A673 (cell line): Measurements from ENCODE around the gene LPAR2.

Source experiments
- EZH2 ChIP-seq: fragments of 200-600 bp; sonication (generic); IDR thresholded peaks from 2 replicates; pipeline ENCODE4 v1.6.1; 2017; ENCODE audit warnings: borderline replicate concordance, low read depth, mild to moderate bottlenecking, mixed read lengths, antibody characterized with exemption, low read length; ENCODE audit not compliant: poor library complexity, severe bottlenecking
- TF ChIP-seq, protein P1 (sequence below): fragments of 300-800, 200-600 bp; sonication (generic); conservative IDR thresholded peaks from 2 replicates; pipeline ENCODE4 v1.5.1; 2017; ENCODE audit warnings: low read depth, mild to moderate bottlenecking, antibody characterized with exemption, low read length, moderate library complexity, mixed read lengths

DNA sequence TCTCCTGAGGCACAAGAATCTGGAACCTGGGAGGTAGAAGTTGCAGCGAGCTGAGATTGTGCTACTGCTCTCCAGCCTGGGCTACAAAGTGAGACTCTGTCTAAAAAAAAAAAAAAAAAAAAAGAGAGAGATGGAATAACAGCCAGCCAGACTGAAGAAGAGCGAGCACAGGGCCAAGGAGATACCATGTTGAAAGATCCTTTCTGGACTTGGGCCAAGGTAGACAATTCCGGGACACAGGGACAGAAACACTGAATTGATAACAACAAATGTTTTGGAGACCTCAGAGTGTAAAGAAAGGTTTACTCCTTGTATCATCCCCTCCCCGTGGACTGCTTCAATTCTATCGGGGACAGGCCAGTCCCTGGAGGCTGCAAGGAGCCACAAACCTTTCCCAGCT is 4.6 kb downstream of the LPAR2 start:
- TF ChIP-seq, protein P1, sequence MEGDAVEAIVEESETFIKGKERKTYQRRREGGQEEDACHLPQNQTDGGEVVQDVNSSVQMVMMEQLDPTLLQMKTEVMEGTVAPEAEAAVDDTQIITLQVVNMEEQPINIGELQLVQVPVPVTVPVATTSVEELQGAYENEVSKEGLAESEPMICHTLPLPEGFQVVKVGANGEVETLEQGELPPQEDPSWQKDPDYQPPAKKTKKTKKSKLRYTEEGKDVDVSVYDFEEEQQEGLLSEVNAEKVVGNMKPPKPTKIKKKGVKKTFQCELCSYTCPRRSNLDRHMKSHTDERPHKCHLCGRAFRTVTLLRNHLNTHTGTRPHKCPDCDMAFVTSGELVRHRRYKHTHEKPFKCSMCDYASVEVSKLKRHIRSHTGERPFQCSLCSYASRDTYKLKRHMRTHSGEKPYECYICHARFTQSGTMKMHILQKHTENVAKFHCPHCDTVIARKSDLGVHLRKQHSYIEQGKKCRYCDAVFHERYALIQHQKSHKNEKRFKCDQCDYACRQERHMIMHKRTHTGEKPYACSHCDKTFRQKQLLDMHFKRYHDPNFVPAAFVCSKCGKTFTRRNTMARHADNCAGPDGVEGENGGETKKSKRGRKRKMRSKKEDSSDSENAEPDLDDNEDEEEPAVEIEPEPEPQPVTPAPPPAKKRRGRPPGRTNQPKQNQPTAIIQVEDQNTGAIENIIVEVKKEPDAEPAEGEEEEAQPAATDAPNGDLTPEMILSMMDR = no peak
- TF ChIP-seq EZH2 = no peak
